Skeletal muscle tissue (tissue), 4 donors: ENCODE data around the gene TSPAN14. TPM values are rescaled to one million over a fixed set of nuclear protein-coding genes. Genes with fewer than 3 reads are reported as not detected.

Experiments used
- H3K27ac ChIP-seq: one replicate; pipeline ENCODE4 v1.7.0; 2013; ENCODE audit warnings: mild to moderate bottlenecking, low read depth, low read length, inconsistent platforms
- H3K27me3 ChIP-seq, 3 donors: one replicate each; pipeline ENCODE4 v1.7.0; 2013; ENCODE audit warnings: low read length in 3 of 3; ENCODE audit not compliant: control insufficient read depth in 3 of 3, insufficient read depth in 3 of 3
- H3K36me3 ChIP-seq, 3 donors: one replicate each; pipeline ENCODE4 v1.7.0; 2013; ENCODE audit warnings: low read length in 3 of 3; ENCODE audit not compliant: control insufficient read depth in 3 of 3, insufficient read depth in 3 of 3
- H3K4me1 ChIP-seq, 3 donors: one replicate each; pipeline ENCODE4 v1.7.0; 2013; ENCODE audit warnings: low read length in 3 of 3, mild to moderate bottlenecking in 3 of 3; ENCODE audit not compliant: control insufficient read depth in 3 of 3, insufficient read depth in 3 of 3
- H3K4me3 ChIP-seq, 3 donors: one replicate each; pipeline ENCODE4 v1.7.0; 2013; ENCODE audit warnings: low read length in 3 of 3
- H3K9ac ChIP-seq, 3 donors: one replicate each; pipeline ENCODE4 v1.7.0; 2013; ENCODE audit warnings: low read length in 3 of 3, mild to moderate bottlenecking in 3 of 3, moderate library complexity in 2 of 3, low read depth in 1 of 3
- H3K9me3 ChIP-seq, 3 donors: one replicate each; pipeline ENCODE4 v1.7.0; 2013; ENCODE audit warnings: low read length in 3 of 3; ENCODE audit not compliant: control insufficient read depth in 3 of 3
- total RNA-seq: library from RNA; depleted of rRNA; stranded (reverse); fragments of >200 nt; gene quantifications from one replicate; pipeline ENCODE4 v1.2.3, GENCODE V29; 2014
- donor health status: Osteomylitis.

TSPAN14 gene
- total RNA-seq, 1 donor from 2014 or later: 6.3 TPM

GRCh38 chr10:80512031-80512526, 58.0 kb downstream of the TSPAN14 start:
- Histone ChIP-seq H3K4me3 (no peak overlapping the region), H3K27ac (no peak overlapping the region), H3K4me1 (peaks cover 9 to 33% (median 24%) of the 10 kb centered on the region in 3 donors), H3K9me3 (no peaks in the 10 kb centered on the region), H3K27me3 (no peaks in the 10 kb centered on the region), H3K36me3 (peaks cover 35 to 55% (median 54%) of the 10 kb centered on the region in 3 donors), H3K9ac (no peak overlapping the region)

- Histone ChIP-seq H3K9me3 (no peaks in the 10 kb centered on the region), H3K27ac (no peak overlapping the region), H3K36me3 (peaks cover 42 to 62% (median 54%) of the 10 kb centered on the region in 3 donors), H3K9ac (no peak overlapping the region), H3K4me3 (no peak overlapping the region), H3K27me3 (no peaks in the 10 kb centered on the region), H3K4me1 (peaks cover 9 to 35% (median 30%) of the 10 kb centered on the region in 3 donors)
These were observed 59.0 kb downstream of the TSPAN14 start for GRCh38 chr10:80513106-80513505.

- Histone ChIP-seq H3K36me3 (peaks cover 40 to 65% (median 53%) of the 10 kb centered on the region in 3 donors), H3K27me3 (no peaks in the 10 kb centered on the region), H3K27ac (peak overlapping the region; percentile 9), H3K9ac (no peak overlapping the region), H3K4me3 (no peak overlapping the region), H3K4me1 (peaks cover 0 to 36% (median 24%) of the 10 kb centered on the region in 3 donors), H3K9me3 (no peaks in the 10 kb centered on the region)
These were observed 61.4 kb downstream of the TSPAN14 start for GRCh38 chr10:80515511-80515910.

GRCh38 chr10:80515941-80516340, 61.8 kb downstream of the TSPAN14 start:
- Histone ChIP-seq H3K27me3 (no peaks in the 10 kb centered on the region), H3K27ac (peak overlapping the region; percentile 9), H3K9ac (no peak overlapping the region), H3K4me3 (no peak overlapping the region), H3K9me3 (no peaks in the 10 kb centered on the region), H3K4me1 (peaks cover 0 to 36% (median 24%) of the 10 kb centered on the region in 3 donors), H3K36me3 (peaks cover 40 to 69% (median 53%) of the 10 kb centered on the region in 3 donors)

- Histone ChIP-seq H3K9me3 (no peaks in the 10 kb centered on the region), H3K4me3 (no peak overlapping the region), H3K27ac (peak overlapping the region; percentile 60), H3K36me3 (peaks cover 41 to 65% (median 56%) of the 10 kb centered on the region in 3 donors), H3K4me1 (peaks cover 0 to 30% (median 24%) of the 10 kb centered on the region in 3 donors), H3K27me3 (no peaks in the 10 kb centered on the region), H3K9ac (no peak overlapping the region)
These were observed 62.5 kb downstream of the TSPAN14 start for GRCh38 chr10:80516506-80517075.

GRCh38 chr10:80517416-80518142, 63.5 kb downstream of the TSPAN14 start:
- H3K4me1 ChIP-seq: peaks cover 0 to 25% (median 24%) of the 10 kb centered on the region in 3 donors
- H3K9ac ChIP-seq: no peak overlapping the region
- H3K27me3 ChIP-seq: no peaks in the 10 kb centered on the region
- peaks cover 41 to 57% (median 49%) of the 10 kb centered on the region in 3 donors for H3K36me3 ChIP-seq
- no peak overlapping the region for H3K4me3 ChIP-seq
- peak overlapping the region; percentile 48 for H3K27ac ChIP-seq
- no peaks in the 10 kb centered on the region for H3K9me3 ChIP-seq

GRCh38 chr10:80518143-80518806, 64.2 kb downstream of the TSPAN14 start:
- no peak overlapping the region for H3K4me3 ChIP-seq
- peaks cover 37 to 52% (median 45%) of the 10 kb centered on the region in 3 donors for H3K36me3 ChIP-seq
- peaks cover 0 to 25% (median 24%) of the 10 kb centered on the region in 3 donors for H3K4me1 ChIP-seq
- H3K9me3 ChIP-seq: no peaks in the 10 kb centered on the region
- no peaks in the 10 kb centered on the region for H3K27me3 ChIP-seq
- H3K27ac ChIP-seq: peak overlapping the region; percentile 48
- H3K9ac ChIP-seq: peak overlapping the region in 1 of 3 donors; percentile 8

GRCh38 chr10:80518807-80519360, 64.8 kb downstream of the TSPAN14 start:
- peaks cover 0 to 25% (median 24%) of the 10 kb centered on the region in 3 donors for H3K4me1 ChIP-seq
- H3K27ac ChIP-seq: no peak overlapping the region
- no peaks in the 10 kb centered on the region for H3K27me3 ChIP-seq
- no peak overlapping the region for H3K4me3 ChIP-seq
- H3K9ac ChIP-seq: peak overlapping the region in 1 of 3 donors; percentile 0
- H3K9me3 ChIP-seq: no peaks in the 10 kb centered on the region
- peaks cover 35 to 46% (median 41%) of the 10 kb centered on the region in 3 donors for H3K36me3 ChIP-seq

- no peak overlapping the region for H3K9ac ChIP-seq
- H3K36me3 ChIP-seq: peaks cover 24 to 36% (median 28%) of the 10 kb centered on the region in 3 donors
- peaks cover 0 to 33% (median 24%) of the 10 kb centered on the region in 3 donors for H3K4me1 ChIP-seq
These were observed 66.0 kb downstream of the TSPAN14 start for GRCh38 chr10:80519936-80520650.

More at GRCh38 chr10:80519936-80520650, 66.0 kb downstream of the TSPAN14 start:
- no peak overlapping the region for H3K4me3 ChIP-seq
- H3K27me3 ChIP-seq: no peaks in the 10 kb centered on the region
- no peaks in the 10 kb centered on the region for H3K9me3 ChIP-seq
- H3K27ac ChIP-seq: no peak overlapping the region
